ENCODE measurements around the gene BTBD19.

DNA sequence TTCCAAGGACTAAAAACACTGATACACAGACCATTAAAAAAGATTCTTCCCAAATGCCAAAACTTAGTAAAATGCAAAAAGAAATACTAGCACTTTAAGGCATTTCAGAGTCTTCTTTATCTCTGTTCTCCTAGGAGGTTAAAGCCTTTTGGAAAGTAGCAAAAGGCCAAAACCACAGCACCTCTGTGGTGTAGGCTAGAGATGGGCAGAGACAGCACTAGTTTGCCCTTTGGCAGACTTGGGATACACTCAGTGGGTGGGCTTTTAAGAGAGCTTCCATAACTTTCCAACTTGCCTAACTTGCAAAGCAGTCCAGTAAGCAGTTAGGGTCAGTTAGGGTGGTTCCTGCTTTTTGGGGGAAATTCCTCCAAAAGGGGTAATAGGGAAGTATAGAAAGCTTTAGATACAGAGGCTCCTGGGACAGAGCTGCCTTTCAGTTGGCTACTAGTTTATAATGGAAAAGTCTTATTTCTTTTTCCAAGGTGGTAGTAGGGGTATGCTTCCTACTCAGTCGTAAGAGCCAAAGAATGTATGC, 52.6 kb downstream of the BTBD19 start:
- TF ChIP-seq RFX5 (IDR thresholded peaks at IDR 0.05; ENCODE audit: low read length) (no peak), YY1 (IDR thresholded peaks at IDR 0.05; ENCODE audit: low read depth) (no peak)
- TF ChIP-seq, protein P1, sequence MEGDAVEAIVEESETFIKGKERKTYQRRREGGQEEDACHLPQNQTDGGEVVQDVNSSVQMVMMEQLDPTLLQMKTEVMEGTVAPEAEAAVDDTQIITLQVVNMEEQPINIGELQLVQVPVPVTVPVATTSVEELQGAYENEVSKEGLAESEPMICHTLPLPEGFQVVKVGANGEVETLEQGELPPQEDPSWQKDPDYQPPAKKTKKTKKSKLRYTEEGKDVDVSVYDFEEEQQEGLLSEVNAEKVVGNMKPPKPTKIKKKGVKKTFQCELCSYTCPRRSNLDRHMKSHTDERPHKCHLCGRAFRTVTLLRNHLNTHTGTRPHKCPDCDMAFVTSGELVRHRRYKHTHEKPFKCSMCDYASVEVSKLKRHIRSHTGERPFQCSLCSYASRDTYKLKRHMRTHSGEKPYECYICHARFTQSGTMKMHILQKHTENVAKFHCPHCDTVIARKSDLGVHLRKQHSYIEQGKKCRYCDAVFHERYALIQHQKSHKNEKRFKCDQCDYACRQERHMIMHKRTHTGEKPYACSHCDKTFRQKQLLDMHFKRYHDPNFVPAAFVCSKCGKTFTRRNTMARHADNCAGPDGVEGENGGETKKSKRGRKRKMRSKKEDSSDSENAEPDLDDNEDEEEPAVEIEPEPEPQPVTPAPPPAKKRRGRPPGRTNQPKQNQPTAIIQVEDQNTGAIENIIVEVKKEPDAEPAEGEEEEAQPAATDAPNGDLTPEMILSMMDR (IDR thresholded peaks at IDR 0.05): no peak

Data from SK-N-SH (cell line).